ENCODE results near the gene ENTPD6. TPM values are rescaled to one million over a fixed set of nuclear protein-coding genes. Genes with fewer than 3 reads are reported as not detected.

ENTPD6 gene
- total RNA-seq, 1 experiment from 2014 or later = 86.6 TPM

GRCh38 chr20:25226433-25227316 is 31.2 kb downstream of the ENTPD6 start:
- H3K4me3 ChIP-seq (ENCODE audit: low read depth, low read length) = no peak overlapping the region
- H3K27me3 ChIP-seq (replicated peaks; ENCODE audit: control insufficient read depth, insufficient read depth, low read length) = no peaks in the 10 kb centered on the region
- DNase-seq = no peak
- H3K9me3 ChIP-seq = no peaks in the 10 kb centered on the region
- Mint-ChIP-seq H3K27ac (ENCODE audit: unreplicated experiment) (peak overlapping the region; percentile 61), H3K36me3 (ENCODE audit: insufficient read depth, unreplicated experiment) (peaks cover 22% of the 10 kb centered on the region), H3K27me3 (ENCODE audit: insufficient read depth, unreplicated experiment) (no peaks in the 10 kb centered on the region), H3K4me1 (ENCODE audit: low read depth, unreplicated experiment) (peaks cover 15% of the 10 kb centered on the region), H3K4me3 (ENCODE audit: unreplicated experiment) (no peak overlapping the region), H3K9me3 (ENCODE audit: unreplicated experiment) (no peaks in the 10 kb centered on the region)
- peaks cover 3% of the 10 kb centered on the region; the same call in 1 of the 2 replicates for H3K4me1 ChIP-seq
- no TSS peak for BruUV-seq (replicated peaks)
- POLR2A ChIA-PET = no interaction called here
- no peak for TF ChIP-seq CTCF (IDR thresholded peaks at IDR 0.05; ENCODE audit: insufficient read depth in 1 of 2, low read depth in 1 of 2, low read length in 1 of 2, severe bottlenecking in 1 of 2, unreplicated experiment in 1 of 2)
- intact Hi-C loops (cut with micrococcal nuclease; ENCODE audit: unreplicated experiment) = no loop called here
- H3K36me3 ChIP-seq (ENCODE audit: control insufficient read depth, insufficient read depth, low read length) = peaks cover 3% of the 10 kb centered on the region; the same call in 1 of the 2 replicates
- CTCF ChIA-PET = interaction anchor here (1.2 kb wide), 1 partner anchor 20 kb away, joined by 6 read pairs; no protein-coding TSS in a partner anchor

DNA sequence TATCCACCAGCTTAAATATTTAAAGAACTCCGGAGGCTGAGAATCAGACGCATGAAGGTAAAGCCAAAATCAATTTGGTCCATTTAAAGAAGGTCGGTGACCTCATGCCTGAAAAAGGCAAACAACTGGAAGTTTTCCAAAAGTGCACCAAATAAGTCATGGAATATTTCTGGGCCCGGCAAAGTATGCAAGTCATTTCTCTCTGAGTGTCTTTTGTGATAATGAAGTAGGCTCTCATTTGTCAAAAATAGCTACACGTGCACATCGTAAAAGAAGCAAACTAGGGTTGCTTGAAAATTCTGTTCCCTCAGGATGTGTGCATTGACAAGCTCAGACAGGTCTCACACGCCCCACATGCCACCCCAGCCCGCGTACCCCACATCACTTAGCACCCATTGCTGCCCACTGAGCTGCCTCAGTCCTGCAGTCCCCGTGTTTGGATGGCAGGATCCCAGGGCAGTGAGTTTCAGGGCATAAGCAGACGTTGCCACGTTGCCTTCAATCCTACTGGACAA is 31.9 kb downstream of the ENTPD6 start:
- DNase-seq = no peak
- no peaks in the 10 kb centered on the region for H3K9me3 Mint-ChIP-seq (ENCODE audit: unreplicated experiment)
- H3K27me3 Mint-ChIP-seq (ENCODE audit: insufficient read depth, unreplicated experiment) = no peaks in the 10 kb centered on the region
- Histone ChIP-seq H3K4me3 (ENCODE audit: low read depth, low read length) (no peak overlapping the region), H3K9me3 (no peaks in the 10 kb centered on the region), H3K27me3 (replicated peaks; ENCODE audit: control insufficient read depth, insufficient read depth, low read length) (no peaks in the 10 kb centered on the region), H3K36me3 (ENCODE audit: control insufficient read depth, insufficient read depth, low read length) (peaks cover 3% of the 10 kb centered on the region; the same call in 1 of the 2 replicates), H3K4me1 (peaks cover 3% of the 10 kb centered on the region; the same call in 1 of the 2 replicates)
- intact Hi-C loops (cut with micrococcal nuclease; ENCODE audit: unreplicated experiment) = no loop called here
- H3K36me3 Mint-ChIP-seq (ENCODE audit: insufficient read depth, unreplicated experiment) = peaks cover 16% of the 10 kb centered on the region
- no peak for TF ChIP-seq CTCF (IDR thresholded peaks at IDR 0.05; ENCODE audit: insufficient read depth in 1 of 2, low read depth in 1 of 2, low read length in 1 of 2, severe bottlenecking in 1 of 2, unreplicated experiment in 1 of 2)
- BruUV-seq (replicated peaks) = no TSS peak
- ChIA-PET POLR2A (no interaction called here), CTCF (interaction anchor here (1.2 kb wide), 1 partner anchor 19 kb away, joined by 6 read pairs; no protein-coding TSS in a partner anchor)
- H3K4me3 Mint-ChIP-seq (ENCODE audit: unreplicated experiment) = no peak overlapping the region
- H3K4me1 Mint-ChIP-seq (ENCODE audit: low read depth, unreplicated experiment) = peaks cover 10% of the 10 kb centered on the region
- peak overlapping the region; percentile 61 for H3K27ac Mint-ChIP-seq (ENCODE audit: unreplicated experiment)

DNA sequence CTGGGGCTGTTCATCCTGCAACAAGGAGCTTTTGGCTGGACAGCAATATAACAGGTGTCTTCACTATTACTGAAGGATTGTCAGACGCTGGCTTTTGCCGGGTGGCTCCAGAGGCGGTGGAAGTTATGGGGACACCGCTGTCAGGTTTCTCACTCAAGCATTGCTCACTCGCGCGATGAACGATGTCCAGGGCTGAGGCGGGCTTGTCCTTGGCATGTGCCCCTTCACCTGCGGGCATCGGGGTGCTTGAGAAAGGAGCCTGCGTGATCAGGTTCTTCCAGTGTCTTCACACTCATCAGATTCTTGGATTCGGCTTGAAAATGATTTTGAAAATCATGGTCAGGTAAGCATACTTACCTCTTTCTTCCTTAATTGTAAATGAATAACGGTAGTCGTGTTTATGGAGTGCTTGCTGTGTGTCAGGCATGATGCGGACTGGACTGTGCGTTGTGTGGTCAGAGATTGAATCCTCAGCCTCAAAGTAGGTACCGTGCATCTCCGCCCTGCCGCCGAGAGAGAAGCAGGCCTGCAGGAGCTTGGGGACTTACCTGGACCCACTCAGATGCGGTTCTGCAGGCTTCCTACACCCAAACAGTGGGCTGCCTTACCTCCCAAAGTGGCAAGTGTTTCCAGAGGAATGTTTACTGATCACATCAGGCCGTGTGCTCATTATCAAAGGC is 34.1 kb downstream of the ENTPD6 start:
- Mint-ChIP-seq H3K9me3 (ENCODE audit: unreplicated experiment) (no peaks in the 10 kb centered on the region), H3K36me3 (ENCODE audit: insufficient read depth, unreplicated experiment) (peaks cover 10% of the 10 kb centered on the region), H3K27ac (ENCODE audit: unreplicated experiment) (no peak overlapping the region), H3K27me3 (ENCODE audit: insufficient read depth, unreplicated experiment) (no peaks in the 10 kb centered on the region), H3K4me3 (ENCODE audit: unreplicated experiment) (no peak overlapping the region), H3K4me1 (ENCODE audit: low read depth, unreplicated experiment) (peaks cover 26% of the 10 kb centered on the region)
- Histone ChIP-seq H3K9me3 (no peaks in the 10 kb centered on the region), H3K27me3 (replicated peaks; ENCODE audit: control insufficient read depth, insufficient read depth, low read length) (no peaks in the 10 kb centered on the region), H3K36me3 (ENCODE audit: control insufficient read depth, insufficient read depth, low read length) (no peaks in the 10 kb centered on the region), H3K4me1 (peaks cover 21% of the 10 kb centered on the region), H3K4me3 (ENCODE audit: low read depth, low read length) (no peak overlapping the region)
- no peak for DNase-seq
- no peak for TF ChIP-seq CTCF (IDR thresholded peaks at IDR 0.05; ENCODE audit: insufficient read depth in 1 of 2, low read depth in 1 of 2, low read length in 1 of 2, severe bottlenecking in 1 of 2, unreplicated experiment in 1 of 2)
- ChIA-PET POLR2A (no interaction called here), CTCF (no interaction called here)
- intact Hi-C loops (cut with micrococcal nuclease; ENCODE audit: unreplicated experiment) = no loop called here
- no TSS peak for BruUV-seq (replicated peaks)

Data from Caco-2 (cell line).